ENCODE measurements around the gene SEMA3E.
"Not testable (repeated sequence)": the region's sequence is repeated elsewhere in the genome, so short reads cannot be mapped to it uniquely, and the experiment has no call there.

The SEMA3E gene

DNA sequence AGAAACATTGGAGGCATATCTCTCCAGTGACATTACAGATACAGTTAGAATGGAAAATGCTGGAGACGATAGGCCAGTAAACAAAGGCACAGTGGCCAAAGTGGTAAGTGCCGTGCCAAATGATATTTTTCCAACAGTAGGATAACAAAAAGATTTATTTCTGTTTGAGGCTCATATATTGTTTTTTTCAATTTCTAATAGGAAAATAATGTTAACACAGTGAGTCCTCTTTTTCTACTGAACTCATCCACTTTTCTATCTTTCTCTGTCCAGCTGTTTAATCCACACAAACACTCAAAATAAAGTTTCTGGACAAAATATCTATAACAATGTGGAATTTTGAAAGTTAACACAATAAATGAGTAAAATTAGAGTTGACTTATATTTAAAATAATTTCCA lies 201.3 kb downstream of the SEMA3E start:
- no peak for DNase-seq

DNA sequence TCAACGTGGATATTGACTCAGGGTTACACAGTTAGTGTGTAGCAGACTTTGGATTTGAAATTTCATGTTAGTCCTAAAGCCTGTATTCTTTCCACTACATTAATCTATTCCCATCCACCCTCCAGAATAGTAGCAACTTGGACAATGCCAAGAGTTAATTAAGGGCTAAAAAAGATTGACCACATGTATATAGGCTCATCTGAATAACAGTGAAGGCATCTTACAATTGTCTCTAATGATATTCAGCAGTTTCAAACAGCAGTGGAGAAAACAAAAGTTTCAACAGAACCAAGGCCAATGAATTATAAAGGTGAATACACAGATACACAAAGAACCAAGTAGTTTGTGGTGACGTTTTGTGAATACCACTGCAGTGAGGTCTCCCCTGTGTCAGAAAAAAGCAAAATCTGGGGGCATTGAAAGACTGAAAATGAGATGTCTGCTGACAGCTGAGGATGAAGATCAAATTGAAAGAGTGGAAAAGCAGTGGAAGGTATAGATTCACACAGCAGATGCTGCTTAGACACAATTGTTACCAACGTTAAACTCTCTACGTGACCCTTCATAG lies 202.8 kb downstream of the SEMA3E start:
- DNase-seq, result no peak

DNA sequence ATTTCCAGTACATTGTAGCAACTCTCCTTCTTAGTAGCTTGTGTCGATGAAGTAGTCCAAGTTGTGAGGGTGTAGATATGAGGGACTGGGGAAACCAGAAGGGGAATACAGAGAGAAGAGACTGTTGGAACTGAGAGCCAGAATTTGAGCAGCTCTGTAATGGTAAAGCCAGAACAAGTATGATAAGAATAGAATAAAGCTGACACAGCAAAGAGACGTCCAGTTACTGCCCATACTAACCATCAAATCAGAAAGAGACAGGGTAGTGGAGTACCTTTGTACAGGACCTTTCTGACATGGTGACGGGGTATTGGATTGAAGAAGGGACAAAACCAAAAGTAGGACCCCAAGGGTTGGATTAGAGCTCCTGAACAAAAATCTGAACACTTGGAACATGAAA lies 206.0 kb downstream of the SEMA3E start:
- DNase-seq, result no peak

DNA sequence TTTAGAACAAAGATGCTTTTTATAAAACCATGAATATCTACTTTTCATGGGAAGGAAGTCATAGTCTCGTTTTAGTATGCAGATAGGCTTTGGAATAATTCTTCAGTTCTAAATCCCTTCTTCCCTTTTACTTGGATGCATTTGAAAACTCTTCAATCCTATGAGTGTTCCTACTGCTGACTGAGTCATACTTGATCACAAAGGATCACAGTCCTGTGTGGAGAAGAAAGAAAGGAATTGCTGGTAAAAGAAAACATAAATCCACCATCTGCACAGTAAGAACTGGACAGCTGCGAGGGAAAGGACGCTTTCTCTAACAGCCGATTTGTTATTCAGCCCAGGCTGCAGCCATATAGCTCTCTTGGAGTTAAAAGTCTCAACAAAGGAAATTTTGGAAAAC lies 209.9 kb downstream of the SEMA3E start:
- DNase-seq, result no peak

DNA sequence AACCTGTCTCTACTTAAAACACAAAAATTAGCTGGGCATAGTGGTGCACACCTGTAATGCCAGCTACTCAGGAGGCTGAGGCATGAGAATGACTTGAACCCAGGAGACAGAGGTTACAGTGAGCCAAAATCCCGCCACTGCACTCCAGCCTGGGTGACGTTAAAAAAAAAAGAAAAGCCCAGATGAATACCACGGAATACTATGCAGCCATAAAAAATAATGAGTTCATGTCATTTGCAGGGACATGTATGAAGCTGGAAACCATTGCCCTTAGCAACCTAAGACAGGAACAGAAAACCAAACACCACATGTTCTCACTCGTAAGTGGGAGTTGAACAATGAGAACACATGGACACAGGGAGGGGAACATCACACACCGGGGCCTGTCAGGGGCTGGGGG lies 218.7 kb downstream of the SEMA3E start:
- not testable (repeated sequence) for DNase-seq

DNA sequence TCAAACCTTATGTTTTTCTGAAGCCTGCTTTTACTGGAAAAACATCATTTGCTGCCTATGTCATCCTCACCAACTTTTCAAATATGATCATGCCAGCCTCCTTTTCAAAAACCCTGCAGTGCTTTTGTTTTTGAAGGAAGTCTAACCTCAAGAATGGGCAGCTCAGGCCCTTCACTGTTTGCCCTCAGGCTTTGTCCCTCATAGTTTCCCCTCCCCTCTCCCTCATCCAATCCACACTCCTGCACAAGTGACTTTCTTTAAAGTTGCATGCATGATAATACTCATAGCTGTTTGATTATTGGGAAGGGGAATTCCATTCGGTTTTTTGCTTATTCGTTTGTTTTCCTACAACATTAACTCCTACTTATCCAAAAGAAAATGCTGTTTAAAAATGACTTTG lies 219.4 kb downstream of the SEMA3E start:
- DNase-seq, result no peak

DNA sequence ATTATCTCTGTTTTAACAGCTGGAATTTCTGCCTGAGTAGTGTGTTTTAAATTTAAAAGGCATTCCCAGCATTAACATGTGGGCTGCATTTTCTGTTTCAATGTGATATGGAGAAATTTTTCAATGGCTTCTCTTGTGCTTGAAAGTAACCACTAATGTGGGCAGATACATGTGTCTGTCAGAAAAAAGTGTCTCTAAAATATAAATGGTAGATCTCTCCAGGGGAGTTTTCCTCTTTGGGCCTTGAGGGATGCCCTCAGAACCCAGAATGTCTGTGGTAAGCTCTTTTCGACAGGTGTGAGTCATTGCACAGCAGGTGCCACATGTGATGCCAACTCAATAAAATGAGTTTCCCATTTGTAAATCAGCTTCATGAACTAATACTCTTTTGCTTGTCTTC lies 221.1 kb downstream of the SEMA3E start:
- DNase-seq, result no peak

DNA sequence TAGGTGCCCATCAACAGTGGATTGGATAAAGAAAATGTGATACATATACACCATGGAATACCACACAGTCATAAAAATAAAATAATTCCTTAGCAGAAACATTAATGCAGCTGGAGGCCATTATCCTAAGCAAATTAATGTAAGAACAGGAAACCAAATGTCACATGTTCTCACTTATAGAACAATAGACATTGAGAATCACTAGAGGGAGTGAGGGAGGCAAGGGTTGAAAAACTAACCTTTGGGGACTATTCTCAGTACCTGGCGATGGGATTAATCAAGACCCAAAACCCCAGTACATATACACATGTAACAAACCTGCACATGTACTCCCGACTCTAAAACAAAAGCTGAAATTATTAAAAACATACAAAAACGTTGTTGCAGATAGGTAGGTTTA lies 222.6 kb downstream of the SEMA3E start:
- no peak for DNase-seq

DNA sequence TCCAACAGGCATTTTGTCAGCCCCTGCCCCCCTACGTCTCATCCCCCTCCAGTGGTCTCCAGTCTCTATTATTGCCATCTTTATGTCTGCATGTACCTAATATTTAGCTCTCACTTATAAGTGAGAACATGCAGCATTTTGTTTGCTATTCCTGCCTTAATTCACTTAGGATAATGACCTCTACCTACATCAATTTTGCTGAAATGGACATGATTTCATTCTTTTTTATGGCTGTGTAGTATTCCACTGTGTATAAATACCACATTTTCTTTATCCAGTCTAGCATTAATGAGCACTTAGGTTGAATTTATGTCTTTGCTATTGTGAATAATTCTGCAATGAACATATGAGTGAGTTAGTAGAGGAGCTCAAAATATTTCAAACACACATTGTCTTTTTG lies 229.9 kb downstream of the SEMA3E start:
- no peak for DNase-seq

DNA sequence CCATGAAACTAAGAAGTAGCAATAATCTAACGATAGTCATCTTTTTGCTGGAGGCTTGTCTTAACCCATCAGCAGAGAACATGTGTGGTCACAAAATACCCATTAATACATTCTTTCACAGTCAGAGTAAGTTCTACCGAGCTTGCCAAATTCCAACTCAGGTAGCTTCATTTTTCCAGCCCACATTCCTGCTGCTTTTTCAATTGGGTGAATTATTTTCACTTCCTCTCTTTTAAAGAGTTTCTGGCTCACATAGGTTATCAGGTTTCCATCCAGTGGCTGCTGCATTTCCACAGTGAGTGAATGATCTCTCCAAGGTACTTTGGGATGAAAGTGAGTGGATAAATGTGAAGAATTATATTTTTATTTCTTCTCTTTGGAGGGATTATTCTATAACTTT lies 233.1 kb downstream of the SEMA3E start:
- no peak for DNase-seq

DNA sequence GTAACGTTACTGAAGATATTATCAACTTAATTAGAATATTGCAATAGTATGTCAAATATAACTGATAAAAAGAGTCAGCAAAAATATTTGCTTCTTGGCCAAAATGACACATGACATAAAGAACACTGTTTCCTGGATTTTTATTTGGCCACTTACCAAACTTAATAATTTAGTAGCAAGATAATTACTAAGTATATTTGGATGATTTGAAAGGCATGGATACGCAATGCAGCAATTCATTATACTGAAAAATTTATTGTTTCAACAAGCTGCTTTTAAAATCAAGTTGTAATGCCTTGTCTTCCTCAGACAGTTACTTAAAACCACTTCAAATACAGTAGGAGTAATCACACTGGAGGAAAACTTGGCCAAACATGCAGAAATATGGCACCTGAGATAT lies 234.0 kb downstream of the SEMA3E start:
- no peak for DNase-seq

DNA sequence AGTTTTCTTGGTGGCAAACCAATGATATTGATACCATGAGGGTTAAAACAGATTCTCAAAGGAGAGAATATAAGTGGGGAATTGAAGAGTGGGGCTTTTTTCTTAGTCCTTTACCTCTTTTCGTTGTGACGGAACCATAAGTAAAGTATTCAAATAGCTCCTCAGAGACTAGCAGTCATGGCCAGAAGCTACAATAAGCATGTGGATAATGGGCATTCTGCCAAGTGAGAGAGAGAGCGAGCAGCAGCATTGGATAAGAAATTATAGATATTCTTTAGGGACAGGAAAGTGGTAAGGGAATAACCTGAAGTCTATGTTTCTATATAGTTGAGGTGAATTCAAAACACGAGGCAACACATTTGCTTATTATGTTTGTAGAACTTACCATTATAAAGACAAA lies 235.1 kb downstream of the SEMA3E start:
- peak; percentile 12 for DNase-seq

DNA sequence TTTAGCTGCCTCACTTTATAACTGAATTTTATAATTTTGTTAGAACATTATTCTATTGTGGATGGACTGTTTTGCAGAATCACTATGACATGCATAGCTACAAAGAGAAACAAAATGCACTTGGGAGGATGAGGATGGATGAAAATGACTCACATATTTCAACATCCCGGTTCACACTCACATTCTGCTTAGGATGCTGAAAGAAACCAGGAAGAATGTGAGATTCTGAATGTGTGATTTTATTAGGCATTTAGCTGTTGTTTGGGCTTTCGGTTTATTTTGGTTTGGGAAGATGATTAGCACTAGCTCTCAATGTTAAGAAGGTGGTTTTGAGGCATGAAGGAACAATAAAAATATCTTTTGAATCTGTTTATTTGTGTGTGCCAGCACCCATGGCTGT lies 235.5 kb downstream of the SEMA3E start:
- no peak for DNase-seq

DNA sequence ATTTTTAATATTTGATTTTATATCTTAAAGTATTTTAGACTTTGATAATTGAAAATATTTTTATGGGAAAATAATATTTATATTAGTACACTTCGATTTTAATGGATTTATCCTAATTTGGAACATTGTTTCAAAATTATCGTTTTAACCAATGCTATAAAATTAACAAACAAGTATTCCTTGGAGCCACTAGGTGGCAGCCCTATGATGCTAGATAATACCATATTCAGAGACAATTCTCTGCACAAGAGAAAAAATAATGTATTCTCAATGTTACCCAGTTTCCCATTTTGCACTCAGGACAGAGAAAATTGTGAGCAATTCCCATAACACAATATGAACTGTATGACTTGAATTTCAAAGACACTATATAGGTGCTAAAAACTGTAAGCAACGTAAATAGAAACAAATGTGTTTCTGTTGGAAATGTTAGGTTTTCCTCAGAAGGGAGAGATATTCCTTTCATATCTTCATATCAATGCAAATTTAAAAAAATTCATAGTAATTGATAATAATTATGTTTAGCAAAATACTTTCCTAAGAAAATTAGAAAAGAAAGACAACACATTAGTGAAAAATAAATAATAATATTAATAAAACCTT lies 237.8 kb downstream of the SEMA3E start:
- no peak for DNase-seq

DNA sequence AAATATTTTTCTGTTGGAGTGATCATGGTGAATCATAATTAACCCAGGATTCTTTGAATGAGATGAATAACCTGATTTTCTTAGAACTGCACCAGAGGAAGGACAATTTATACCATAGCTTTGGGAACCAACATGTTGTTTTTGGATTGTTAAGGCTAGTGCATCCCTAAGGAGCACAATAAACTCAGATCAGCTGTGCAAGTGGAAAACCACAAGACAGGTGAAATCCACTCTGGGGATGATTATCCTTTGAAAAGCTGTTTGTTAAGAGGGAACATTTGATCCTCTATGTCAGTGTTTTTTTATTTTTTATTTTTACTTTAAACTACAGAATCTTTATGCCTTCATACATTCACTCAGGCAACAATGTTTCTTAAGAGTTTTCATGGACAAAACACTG lies 254.2 kb downstream of the SEMA3E start:
- no peak for DNase-seq

DNA sequence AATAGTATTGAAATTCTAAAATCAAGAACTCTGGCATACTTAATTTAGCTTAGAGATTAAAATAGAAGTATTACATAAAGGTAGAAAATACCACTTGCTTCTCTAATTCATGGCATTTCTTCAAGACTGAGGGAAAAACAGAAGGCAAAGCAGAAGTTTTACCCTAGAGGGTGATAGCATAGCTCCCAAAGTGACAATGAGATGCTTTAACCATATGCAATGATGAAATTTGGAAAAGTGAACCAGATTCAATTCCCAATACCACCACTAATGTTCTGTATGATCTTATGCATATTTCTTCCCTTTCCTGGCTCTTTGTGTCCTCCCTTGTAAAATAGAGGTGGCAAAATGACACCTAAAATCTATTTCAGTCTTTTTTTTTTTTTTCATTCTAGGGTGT lies 260.5 kb downstream of the SEMA3E start:
- DNase-seq, result no peak

DNA sequence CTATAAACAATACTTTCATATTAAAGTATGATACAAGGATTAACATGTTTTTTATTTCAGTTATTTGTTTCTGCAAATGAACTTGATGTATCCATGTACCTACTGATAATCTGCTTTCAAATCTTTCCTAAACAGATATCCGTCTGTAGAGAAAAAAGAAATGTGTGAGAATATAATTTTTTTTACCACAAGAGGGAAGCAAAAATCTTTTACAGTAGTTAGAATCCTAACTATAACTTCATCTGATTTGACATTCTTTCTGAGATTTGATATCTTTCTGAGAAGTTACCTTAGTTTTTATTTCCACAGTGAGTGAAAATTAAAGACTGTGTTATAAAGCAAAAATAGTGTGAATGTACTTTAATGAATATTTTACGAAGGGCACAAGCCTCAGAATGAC lies 282.3 kb downstream of the SEMA3E start:
- no peak for DNase-seq

DNA sequence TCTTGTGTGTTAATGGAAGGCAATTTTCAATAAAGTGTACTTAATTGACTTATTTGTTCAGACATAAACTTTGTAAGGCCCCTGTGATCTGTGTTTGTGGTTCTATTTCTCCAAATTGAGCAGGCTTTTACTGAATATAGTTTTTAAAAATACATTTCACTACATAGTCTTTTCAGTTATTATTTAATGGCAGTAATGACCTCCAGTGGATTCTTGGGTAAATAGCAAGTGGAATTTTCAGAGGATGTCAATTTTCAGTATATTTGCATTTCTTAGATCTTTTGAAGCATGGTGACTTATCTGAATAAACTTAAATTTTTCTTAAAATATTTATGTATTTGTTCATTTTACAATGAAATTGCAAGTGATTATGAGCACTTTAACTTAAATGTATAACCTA lies 283.2 kb downstream of the SEMA3E start:
- no peak for DNase-seq

DNA sequence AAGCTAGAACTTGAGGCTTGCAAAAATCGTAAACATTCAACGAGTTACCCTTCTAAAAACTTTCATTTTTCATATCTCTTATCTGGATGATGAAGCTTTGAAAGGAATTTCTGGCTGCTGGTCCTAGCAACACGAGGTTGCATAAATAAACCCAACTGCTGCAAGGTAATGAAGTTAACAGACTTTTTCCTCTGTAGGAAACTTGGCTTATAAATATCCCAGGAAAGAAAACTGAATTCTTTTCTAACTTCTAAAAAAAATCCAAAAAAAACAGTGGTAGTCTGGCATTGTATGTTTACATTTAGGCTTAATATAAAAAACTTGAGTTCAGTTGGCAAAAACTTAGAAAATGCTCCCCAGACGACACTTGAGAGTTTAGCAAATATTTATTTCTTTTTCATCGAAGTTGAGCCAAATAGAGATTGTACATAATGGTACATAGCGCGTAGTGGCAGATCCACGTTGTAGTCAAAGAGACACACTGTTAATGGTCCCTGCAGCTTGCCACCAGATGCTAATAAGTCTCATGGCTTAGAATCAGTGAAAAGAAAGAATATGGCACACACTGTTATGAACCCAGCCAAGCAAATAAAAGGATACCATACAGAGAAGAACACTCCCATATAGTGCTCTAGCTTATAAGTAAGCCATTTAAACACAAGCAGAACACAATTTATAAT lies 285.9 kb downstream of the SEMA3E start:
- DNase-seq, result no peak

DNA sequence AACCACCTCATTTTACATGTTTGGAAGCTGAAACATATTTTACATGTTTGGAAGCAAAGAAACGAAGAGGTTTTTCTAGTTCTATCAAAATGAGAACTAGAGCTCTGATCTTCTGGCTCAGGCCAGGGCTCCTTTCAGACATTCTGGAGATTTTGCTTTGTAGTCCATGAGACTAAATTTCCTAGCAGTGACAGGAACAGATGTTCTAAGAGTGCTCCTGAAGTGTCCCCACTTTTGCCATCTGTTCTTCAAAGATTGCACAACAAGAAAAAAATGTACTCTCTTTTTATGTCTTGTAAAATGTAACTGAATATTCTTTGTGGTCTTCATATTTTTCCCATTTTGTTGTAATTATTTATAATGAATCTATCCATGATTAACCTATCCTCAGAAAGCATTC lies 289.8 kb downstream of the SEMA3E start:
- DNase-seq, result no peak

DNA sequence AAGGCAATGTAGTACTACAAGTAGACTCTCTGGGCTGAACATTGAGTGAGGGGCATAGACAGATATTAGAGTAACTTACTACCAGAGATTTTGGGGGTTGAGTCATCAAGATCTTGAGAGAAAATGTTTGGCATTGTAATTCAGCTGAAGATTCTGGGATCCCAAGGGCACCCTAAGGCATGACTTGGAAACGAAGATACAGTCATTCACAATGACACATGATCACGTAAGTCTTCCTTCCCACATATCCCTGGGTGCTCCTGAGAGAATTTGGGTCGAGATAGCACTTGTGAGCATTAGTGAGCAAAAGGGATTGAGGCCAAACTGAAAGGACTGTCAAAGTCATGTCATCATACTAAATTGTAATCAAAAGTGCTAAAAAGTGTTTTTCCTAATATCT lies 293.8 kb downstream of the SEMA3E start:
- peak; percentile 9 for DNase-seq

DNA sequence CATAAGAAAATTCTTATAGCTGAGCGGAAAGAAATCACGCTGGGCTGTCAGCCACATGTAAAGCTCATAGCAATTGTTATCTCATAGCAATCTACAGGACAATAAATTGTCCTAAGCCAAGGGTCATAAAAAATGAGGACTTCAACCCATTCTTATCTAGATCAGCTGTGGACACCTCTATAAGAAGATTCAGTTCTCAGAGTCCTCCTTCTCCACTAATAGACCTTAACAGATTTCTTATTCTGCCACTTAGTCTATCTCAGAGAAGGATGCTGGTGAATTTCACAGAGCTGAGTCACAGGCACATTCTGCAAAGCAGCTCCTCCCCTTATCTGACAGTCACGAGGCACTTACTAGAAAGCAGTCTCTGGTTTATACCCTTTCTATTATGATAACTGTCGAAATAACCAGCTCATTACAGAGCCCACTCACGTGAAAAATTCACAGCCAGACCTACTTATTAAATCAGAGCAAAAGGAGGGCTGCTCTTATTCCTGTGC lies 300.9 kb downstream of the SEMA3E start:
- no peak for DNase-seq

DNA sequence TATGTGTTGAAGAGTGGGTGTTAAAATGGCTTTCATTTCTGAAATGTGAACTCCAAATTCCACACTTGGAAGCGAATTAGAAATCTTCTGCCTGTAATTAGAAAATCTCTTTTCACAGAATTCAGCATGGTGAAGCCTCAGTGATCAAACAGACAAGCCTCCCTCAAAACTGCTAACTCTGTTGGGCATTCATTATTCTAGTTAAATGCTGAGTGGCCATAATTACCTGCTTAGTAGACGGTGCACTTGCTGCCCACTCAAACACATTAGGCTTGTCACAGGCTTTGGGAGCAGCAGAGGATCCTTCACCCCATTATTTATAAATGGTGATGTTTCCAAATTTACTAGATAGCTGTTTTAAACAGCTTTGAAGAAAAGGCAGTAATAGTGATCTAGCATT lies 309.0 kb downstream of the SEMA3E start:
- DNase-seq, result peak; percentile 10

DNA sequence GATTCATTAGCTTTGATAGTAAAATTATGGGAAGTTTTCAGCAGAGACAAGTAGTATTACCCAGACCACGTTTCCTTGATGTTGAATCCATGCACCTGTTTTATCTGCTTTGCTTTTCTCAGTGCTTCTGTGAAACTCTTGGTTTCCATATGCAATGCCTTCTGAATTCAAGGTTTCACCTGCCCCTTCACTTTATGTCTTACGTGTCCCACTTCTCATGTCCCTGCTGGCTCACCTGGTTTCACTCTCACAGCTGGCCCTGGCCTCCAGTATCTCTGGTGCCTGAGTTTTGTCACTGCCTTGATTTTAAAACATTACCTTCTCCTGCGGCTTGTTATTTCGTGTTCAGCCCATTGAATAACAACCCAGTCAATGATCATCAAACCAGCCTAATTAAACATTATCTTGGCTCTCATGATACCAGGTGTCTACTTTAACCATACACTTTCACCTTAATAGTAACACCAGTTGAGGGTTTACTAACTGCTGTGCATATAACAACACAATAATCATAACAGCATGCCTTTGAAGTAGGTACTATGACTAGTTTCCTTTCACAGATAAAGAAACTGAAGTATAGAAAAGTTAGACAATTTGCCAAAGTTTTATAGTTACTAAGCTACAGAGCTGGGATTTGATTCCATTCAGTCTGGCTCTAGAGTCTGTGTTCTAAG lies 310.5 kb downstream of the SEMA3E start:
- DNase-seq, result no peak
